Measurements from ENCODE around the gene MRPS6. TPM values are rescaled to one million over a fixed set of nuclear protein-coding genes. Genes with fewer than 3 reads are reported as not detected.

Gene MRPS6
- total and polyA plus RNA-seq, 2 of the 4 experiments (the other 2 are of a cell fraction), result 7.5 to 35.1 TPM

DNA sequence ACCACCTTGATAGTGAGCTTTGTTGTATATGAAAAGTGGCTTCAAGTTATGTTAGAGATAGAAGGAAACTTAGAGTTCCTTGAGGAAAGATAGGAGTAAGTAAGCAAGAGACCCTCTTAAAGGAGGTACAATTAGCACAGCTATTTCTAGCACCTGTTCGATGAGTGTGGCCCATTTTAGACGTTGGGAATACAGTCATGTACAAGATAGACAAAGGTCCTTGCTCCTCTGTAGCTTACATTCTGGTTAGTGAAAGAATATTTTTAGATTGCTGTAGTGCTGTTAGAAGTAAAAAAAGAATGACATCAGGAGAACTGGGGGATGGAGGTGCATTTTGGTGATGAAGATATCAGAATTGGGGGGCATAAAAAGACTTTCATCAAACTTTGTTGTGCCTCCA, 47.5 kb downstream of the MRPS6 start:
- intact Hi-C loops (cut with micrococcal nuclease) (no loop called here), dilution Hi-C loops (cut with HindIII; ENCODE audit: low sequenced_read_pairs, unreplicated experiment) (no loop called here), in situ Hi-C loops (cut with MboI; ENCODE audit: low sequenced_read_pairs) (no loop called here)
- no peak overlapping the region for H4K5ac ChIP-seq (ENCODE audit: low read depth, low read length)
- no peak overlapping the region for H3K23ac ChIP-seq (ENCODE audit: low read depth, low read length)
- DNase-seq, result no peak
- no peak for ATAC-seq (ENCODE audit: low read depth)
- H2AK9ac ChIP-seq (replicated peaks; ENCODE audit: low read depth, low read length, poor library complexity), result no peak overlapping the region
- no peak overlapping the region for H2BK5ac ChIP-seq (ENCODE audit: low read depth, low read length, poor library complexity, severe bottlenecking)
- WGBS, 2 experiments (ENCODE audit: extremely low coverage in 2 of 2, insufficient read length in 1 of 2), result 90% methylated on average over 2 of the region's 2 CpGs; no CpG with 5 or more reads in 1 of the 2 experiments
- H3K56ac ChIP-seq (ENCODE audit: extremely low read depth, insufficient read depth, low read length), result no peak overlapping the region
- CTCF ChIA-PET, result interaction anchor here (1.1 kb wide), 2 partner anchors 16 to 27 kb away, joined by 3 to 4 read pairs; no protein-coding TSS in a partner anchor
- no peak overlapping the region for H3K14ac ChIP-seq (replicated peaks; ENCODE audit: low read depth, low read length)
- no peak overlapping the region for H3K27ac ChIP-seq (ENCODE audit: insufficient read depth, low read length)
- TF ChIP-seq RFX5 (IDR thresholded peaks at IDR 0.05; ENCODE audit: low read depth, low read length), result no peak
- TF ChIP-seq, protein P1, sequence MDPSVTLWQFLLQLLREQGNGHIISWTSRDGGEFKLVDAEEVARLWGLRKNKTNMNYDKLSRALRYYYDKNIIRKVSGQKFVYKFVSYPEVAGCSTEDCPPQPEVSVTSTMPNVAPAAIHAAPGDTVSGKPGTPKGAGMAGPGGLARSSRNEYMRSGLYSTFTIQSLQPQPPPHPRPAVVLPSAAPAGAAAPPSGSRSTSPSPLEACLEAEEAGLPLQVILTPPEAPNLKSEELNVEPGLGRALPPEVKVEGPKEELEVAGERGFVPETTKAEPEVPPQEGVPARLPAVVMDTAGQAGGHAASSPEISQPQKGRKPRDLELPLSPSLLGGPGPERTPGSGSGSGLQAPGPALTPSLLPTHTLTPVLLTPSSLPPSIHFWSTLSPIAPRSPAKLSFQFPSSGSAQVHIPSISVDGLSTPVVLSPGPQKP (IDR thresholded peaks at IDR 0.05; ENCODE audit: borderline replicate concordance, low read depth, low read length), result no peak
- no peak for TF ChIP-seq MAFK (IDR thresholded peaks at IDR 0.05; ENCODE audit: low read depth, low read length)
- no peak for TF ChIP-seq RCOR1 (IDR thresholded peaks at IDR 0.05; ENCODE audit: insufficient replicate concordance, low read length)
- no peak for TF ChIP-seq CEBPB (IDR thresholded peaks at IDR 0.05; ENCODE audit: low read depth, low read length)
- no peak for TF ChIP-seq BHLHE40 (IDR thresholded peaks at IDR 0.05; ENCODE audit: low read depth, low read length)
- POLR2A ChIA-PET (ENCODE audit: unreplicated experiment), result no interaction called here
- no peak overlapping the region for H2AFZ ChIP-seq (replicated peaks; ENCODE audit: low read length, poor library complexity)
- no peak overlapping the region for H4K8ac ChIP-seq (ENCODE audit: low read depth in 2 of 2, low read length in 2 of 2)
- H2BK20ac ChIP-seq (ENCODE audit: low read depth, low read length), result no peak overlapping the region
- H2BK15ac ChIP-seq (ENCODE audit: low read depth, low read length), result no peak overlapping the region
- no peaks in the 10 kb centered on the region for H3K36me3 ChIP-seq (ENCODE audit: control insufficient read depth, insufficient read depth, low read length)
- peaks cover 18 to 39% of the 10 kb centered on the region in 2 experiments for H3K79me1 ChIP-seq (ENCODE audit: low read depth in 1 of 2, low read length in 2 of 2)
- H3K9ac ChIP-seq (ENCODE audit: low read depth, low read length), result no peak overlapping the region
- no peak overlapping the region for H2BK120ac ChIP-seq (ENCODE audit: low read depth, low read length)
- H3K4ac ChIP-seq (ENCODE audit: low read depth, low read length), result no peak overlapping the region
- no peak overlapping the region for H3K18ac ChIP-seq (ENCODE audit: low read depth, low read length)
- no TSS peak for BruUV-seq (replicated peaks)
- H2AK5ac ChIP-seq (ENCODE audit: low read depth, low read length), result no peak overlapping the region
- H3K4me3 ChIP-seq (ENCODE audit: insufficient read depth, low read depth, low read length), result no peak overlapping the region
- no peaks in the 10 kb centered on the region for H3K27me3 ChIP-seq (ENCODE audit: control insufficient read depth, insufficient read depth, low read length)
- H3K9me3 ChIP-seq (ENCODE audit: control insufficient read depth, insufficient read depth, low read length), result no peaks in the 10 kb centered on the region
- no peak overlapping the region for H3K4me2 ChIP-seq (ENCODE audit: low read depth, low read length)
- H4K20me1 ChIP-seq (ENCODE audit: insufficient read depth, low read length), result no peaks in the 10 kb centered on the region; the same call in 1 of the 2 replicates
- no peak overlapping the region for H4K91ac ChIP-seq (ENCODE audit: insufficient read depth, low read depth, low read length)
- H3K9me1 ChIP-seq (ENCODE audit: insufficient read depth, low read length), result 0 out of 2 replicates have a peak, but pooled peaks cover 3% of the 10 kb centered on the region
- H3K4me1 ChIP-seq (ENCODE audit: control insufficient read depth, insufficient read depth, low read length), result no peaks in the 10 kb centered on the region
